GM13976 (cell line): Measurements from ENCODE around the gene MRPL47.

Experiments used
- DNase-seq: peaks from one replicate; pipeline ENCODE4 v3.0.0; 2012; ENCODE audit warnings: low spot score
- CTCF ChIP-seq: IDR thresholded peaks from 2 replicates; pipeline ENCODE4 v1.5.1; 2012; ENCODE audit warnings: borderline replicate concordance, mild to moderate bottlenecking; ENCODE audit not compliant: insufficient read depth; ENCODE audit errors: extremely low read depth, missing control alignments, control extremely low read depth
- in situ Hi-C: fragments of 300-500 bp; cut with MboI; formaldehyde crosslinking; loops from one replicate; pipeline ENCODE4 v1.12.0; 2022; ENCODE audit warnings: low sequenced_read_pairs, mixed read lengths, inconsistent platforms; ENCODE audit not compliant: unreplicated experiment

The MRPL47 gene

GRCh38 chr3:179541094-179541493 lies 63.3 kb downstream of the MRPL47 start:
- in situ Hi-C loops: no loop called here
- TF ChIP-seq CTCF: no peak
- no peak for DNase-seq
